HG02763 (cell line): ENCODE results near the gene CLTB.

Experiments used
- ATAC-seq: cut with Tn5 transposase; IDR thresholded peaks from one replicate; pipeline ENCODE4 v1.9.1; 2021; ENCODE audit warnings: mild to moderate bottlenecking, moderate library complexity; ENCODE audit not compliant: unreplicated experiment

The CLTB gene

GRCh38 chr5:176355400-176356178, 60.8 kb downstream of the CLTB start:
- ATAC-seq: no peak

- ATAC-seq: no peak
Measured at GRCh38 chr5:176353533-176353932, 62.8 kb downstream of the CLTB start.

GRCh38 chr5:176352116-176352878, 64.0 kb downstream of the CLTB start:
- no peak for ATAC-seq

GRCh38 chr5:176350416-176350815, 65.9 kb downstream of the CLTB start:
- no peak for ATAC-seq

GRCh38 chr5:176342766-176343458, 73.4 kb downstream of the CLTB start:
- ATAC-seq: no peak
